Neural cell (in vitro differentiated cells): ENCODE results near the gene NKX2-3. TPM values are rescaled to one million over a fixed set of nuclear protein-coding genes. Genes with fewer than 3 reads are reported as not detected.

Experiments
- H2AFZ ChIP-seq: fragments of 200-600, 300-800 bp; sonication (generic), shearing (Covaris generic); 2 replicates; pipeline ENCODE4 v1.6.0; 2014; ENCODE audit warnings: low read depth, mild to moderate bottlenecking, antibody characterized with exemption, low read length, moderate library complexity
- H3F3A ChIP-seq: fragments of 200-600 bp; shearing (Covaris generic); 2 replicates; pipeline ENCODE4 v1.6.1; 2016; ENCODE audit warnings: mild to moderate bottlenecking, moderate library complexity, mixed read lengths, antibody characterized with exemption, low read length; ENCODE audit not compliant: insufficient read depth, poor library complexity, severe bottlenecking
- H3K27ac ChIP-seq: fragments of 200-600, 300-800 bp; sonication (generic), shearing (Covaris generic); 2 replicates; pipeline ENCODE4 v1.5.1; 2014; ENCODE audit warnings: mild to moderate bottlenecking, low read length, moderate library complexity
- H3K27me3 ChIP-seq: fragments of 300-800, 200-600 bp; sonication (generic), shearing (Covaris generic); 2 replicates; pipeline ENCODE4 v1.6.0; 2014; ENCODE audit warnings: mild to moderate bottlenecking, low read depth, low read length, moderate library complexity; ENCODE audit not compliant: insufficient read depth
- H3K36me3 ChIP-seq: fragments of 300-800, 200-600 bp; sonication (generic), shearing (Covaris generic); 2 replicates; pipeline ENCODE4 v1.5.1; 2014; ENCODE audit warnings: mild to moderate bottlenecking, antibody characterized with exemption, low read length, moderate library complexity; ENCODE audit not compliant: insufficient read depth
- H3K4me2 ChIP-seq: fragments of 300-800, 200-600 bp; sonication (generic), shearing (Covaris generic); 2 replicates; pipeline ENCODE4 v1.6.0; 2014; ENCODE audit warnings: mild to moderate bottlenecking, low read length
- H3K4me3 ChIP-seq: fragments of 300-800, 200-600 bp; sonication (generic), shearing (Covaris generic); 2 replicates; pipeline ENCODE4 v1.5.1; 2014; ENCODE audit warnings: mild to moderate bottlenecking, low read length, moderate library complexity
- H3K79me2 ChIP-seq: fragments of 200-600 bp; shearing (Covaris generic); replicated peaks from 2 replicates; pipeline ENCODE4 v1.6.0; 2014; ENCODE audit warnings: mild to moderate bottlenecking, low read length, moderate library complexity; ENCODE audit not compliant: insufficient read depth
- H3K9ac ChIP-seq: fragments of 300-800, 200-600 bp; sonication (generic), shearing (Covaris generic); 2 replicates; pipeline ENCODE4 v1.6.1; 2016; ENCODE audit warnings: mild to moderate bottlenecking, low read length, mixed read lengths
- H3K9me2 ChIP-seq: fragments of 200-600 bp; shearing (Covaris generic); 2 replicates; pipeline ENCODE4 v1.6.1; 2016; ENCODE audit warnings: mild to moderate bottlenecking, low read length, mixed read lengths; ENCODE audit not compliant: insufficient read depth
- H3K9me3 ChIP-seq: fragments of 200-600, 300-800 bp; sonication (generic), shearing (Covaris generic); 2 replicates; pipeline ENCODE4 v1.6.1; 2016; ENCODE audit warnings: mild to moderate bottlenecking, mixed run types, low read length, moderate library complexity, mixed read lengths
- H4K20me1 ChIP-seq: fragments of 200-600 bp; shearing (Covaris generic); 2 replicates; pipeline ENCODE4 v1.6.1; 2016; ENCODE audit warnings: mild to moderate bottlenecking, mixed run types; ENCODE audit not compliant: insufficient read depth
- CTCF ChIP-seq: fragments of 450-650 bp; IDR thresholded peaks from 2 replicates; pipeline ENCODE4 v1.5.1; 2014; ENCODE audit warnings: antibody characterized with exemption, mild to moderate bottlenecking, moderate library complexity; ENCODE audit not compliant: poor library complexity, severe bottlenecking
- EP300 ChIP-seq: fragments of 450-650 bp; conservative IDR thresholded peaks from 2 replicates; pipeline ENCODE4 v1.6.1; 2014; ENCODE audit warnings: antibody characterized with exemption, mild to moderate bottlenecking, moderate library complexity; ENCODE audit not compliant: poor library complexity, severe bottlenecking
- EZH2 ChIP-seq: fragments of 200-600, 300-800 bp; shearing (Covaris generic), sonication (generic); IDR thresholded peaks from 2 replicates; pipeline ENCODE4 v1.6.1; 2014; ENCODE audit warnings: antibody characterized with exemption, low read length, borderline replicate concordance, mild to moderate bottlenecking; ENCODE audit not compliant: insufficient read depth, poor library complexity, severe bottlenecking
- MXI1 ChIP-seq: fragments of 450-650 bp; conservative IDR thresholded peaks from 2 replicates; pipeline ENCODE4 v1.6.1; 2014; ENCODE audit warnings: antibody characterized with exemption, mild to moderate bottlenecking; ENCODE audit not compliant: poor library complexity, severe bottlenecking
- POLR2AphosphoS5 ChIP-seq: IDR thresholded peaks from 2 replicates; pipeline ENCODE4 v1.6.1; 2012
- RAD21 ChIP-seq: fragments of 450-650 bp; conservative IDR thresholded peaks from 2 replicates; pipeline ENCODE4 v1.6.1; 2014; ENCODE audit warnings: antibody characterized with exemption, mild to moderate bottlenecking, moderate library complexity
- REST ChIP-seq: IDR thresholded peaks from 2 replicates; pipeline ENCODE4 v1.6.1; 2012; ENCODE audit warnings: borderline replicate concordance
- SMC3 ChIP-seq: fragments of 450-650 bp; conservative IDR thresholded peaks from 2 replicates; pipeline ENCODE4 v1.6.1; 2014; ENCODE audit warnings: antibody characterized with exemption, mild to moderate bottlenecking, moderate library complexity; ENCODE audit not compliant: poor library complexity
- TAF1 ChIP-seq: IDR thresholded peaks from 2 replicates; pipeline ENCODE4 v1.6.1; 2012; ENCODE audit warnings: low read depth
- polyA plus RNA-seq: library from polyadenylated mRNA; depleted of rRNA; stranded (reverse); fragments of >200 nt; gene quantifications from 2 replicates; pipeline ENCODE4 v1.2.3, GENCODE V29; 2014

NKX2-3 gene
- polyA plus RNA-seq, 1 donor from 2014 or later: not detected

- Histone ChIP-seq H3K4me3 (no peak overlapping the region), H2AFZ (no peak overlapping the region), H3K9me2 (no peaks in the 10 kb centered on the region), H3K36me3 (no peaks in the 10 kb centered on the region), H3F3A (no peaks in the 10 kb centered on the region), H3K79me2 (no peaks in the 10 kb centered on the region), H4K20me1 (no peaks in the 10 kb centered on the region), H3K4me2 (no peak overlapping the region), H3K27ac (no peak overlapping the region), H3K27me3 (no peaks in the 10 kb centered on the region), H3K9me3 (no peaks in the 10 kb centered on the region), H3K9ac (no peak overlapping the region)
- no peak for TF ChIP-seq MXI1
- no peak for TF ChIP-seq CTCF
- TF ChIP-seq POLR2AphosphoS5: no peak
- no peak for TF ChIP-seq SMC3
- TF ChIP-seq RAD21: no peak
- TF ChIP-seq EZH2: no peak
- TF ChIP-seq TAF1: no peak
- no peak for TF ChIP-seq REST
- TF ChIP-seq EP300: no peak
These were observed 45.5 kb upstream of the NKX2-3 start for GRCh38 chr10:99487125-99487807.

- Histone ChIP-seq H3K79me2 (no peaks in the 10 kb centered on the region), H3K9ac (no peak overlapping the region), H3K36me3 (no peaks in the 10 kb centered on the region), H3K4me2 (no peak overlapping the region), H3K27ac (no peak overlapping the region), H3K9me3 (no peaks in the 10 kb centered on the region), H3K9me2 (no peaks in the 10 kb centered on the region), H3K27me3 (no peaks in the 10 kb centered on the region), H3F3A (no peaks in the 10 kb centered on the region), H3K4me3 (no peak overlapping the region), H2AFZ (no peak overlapping the region), H4K20me1 (no peaks in the 10 kb centered on the region)
- no peak for TF ChIP-seq EZH2
- no peak for TF ChIP-seq CTCF
- no peak for TF ChIP-seq REST
- TF ChIP-seq POLR2AphosphoS5: no peak
- TF ChIP-seq RAD21: no peak
- TF ChIP-seq TAF1: no peak
- no peak for TF ChIP-seq MXI1
- TF ChIP-seq EP300: no peak
- no peak for TF ChIP-seq SMC3
These were observed 43.5 kb upstream of the NKX2-3 start for GRCh38 chr10:99489271-99489670.
